NOMO-1 treated with dmso at 0.1 percent for 144 hours (cell line): ENCODE data around the gene CYSTM1.

Experiments
- DNase-seq: peaks from one replicate; lab custom pipeline; 2025; ENCODE audit not compliant: unreplicated experiment; lab: John Stamatoyannopoulos, UW

Gene CYSTM1

DNA sequence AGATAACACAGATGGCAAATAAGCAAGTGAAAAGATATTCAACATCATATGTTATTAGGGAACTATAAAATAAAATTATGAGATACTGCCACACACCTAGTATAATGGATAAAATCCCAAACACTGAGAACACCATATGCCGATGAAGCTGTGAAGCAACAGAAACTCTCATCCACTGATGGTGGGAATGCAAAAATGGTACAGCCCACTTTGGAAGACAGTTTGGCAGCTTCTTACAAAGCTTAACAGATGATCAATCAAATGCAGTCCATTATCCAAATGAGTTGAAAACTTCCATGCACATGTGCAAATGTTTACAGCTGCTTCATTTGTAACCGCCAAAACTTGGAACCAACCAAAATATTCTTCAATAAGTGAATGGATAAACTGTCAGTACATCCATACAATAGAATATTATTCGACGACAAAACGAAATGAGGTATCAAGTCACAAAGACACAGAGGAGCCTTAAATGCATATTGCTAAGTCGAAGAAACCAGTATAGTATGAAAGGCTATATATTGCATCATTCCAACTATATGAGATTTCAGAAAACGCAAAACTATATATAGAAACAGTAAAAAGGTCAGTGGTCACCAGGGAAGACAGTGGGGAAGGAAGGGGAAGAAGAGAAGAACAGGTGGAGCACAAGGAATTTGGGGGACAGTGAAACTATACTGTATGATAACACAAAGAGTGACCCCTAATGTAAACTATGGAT lies 113.0 kb downstream of the CYSTM1 start:
- no peak for DNase-seq

- DNase-seq, result no peak
Measured at GRCh38 chr5:140292212-140293036, 117.4 kb downstream of the CYSTM1 start.
